ENCODE results near the gene TXNDC11.

TXNDC11 gene

GRCh38 chr16:11631214-11631613 lies 111.4 kb downstream of the TXNDC11 start:
- TF ChIP-seq CTCF (conservative IDR thresholded peaks at IDR 0.05; ENCODE audit: low read depth, low read length) = no peak
- no peak overlapping the region for H3K4me3 ChIP-seq (ENCODE audit: low read length)
- no peak for DNase-seq (ENCODE audit: low read depth)

- DNase-seq (ENCODE audit: low read depth) = no peak
- H3K4me3 ChIP-seq (ENCODE audit: low read length) = no peak overlapping the region
- no peak for TF ChIP-seq CTCF (conservative IDR thresholded peaks at IDR 0.05; ENCODE audit: low read depth, low read length)
These were observed 111.9 kb downstream of the TXNDC11 start for GRCh38 chr16:11630768-11631056.

- no peak overlapping the region for H3K4me3 ChIP-seq (ENCODE audit: low read length)
- no peak for DNase-seq (ENCODE audit: low read depth)
- no peak for TF ChIP-seq CTCF (conservative IDR thresholded peaks at IDR 0.05; ENCODE audit: low read depth, low read length)
These were observed 112.5 kb downstream of the TXNDC11 start for GRCh38 chr16:11630046-11630767.
